Measurements from ENCODE around the gene GGT5.
"Not testable (repeated sequence)": the region's sequence is repeated elsewhere in the genome, so short reads cannot be mapped to it uniquely, and the experiment has no call there.

Gene GGT5

DNA sequence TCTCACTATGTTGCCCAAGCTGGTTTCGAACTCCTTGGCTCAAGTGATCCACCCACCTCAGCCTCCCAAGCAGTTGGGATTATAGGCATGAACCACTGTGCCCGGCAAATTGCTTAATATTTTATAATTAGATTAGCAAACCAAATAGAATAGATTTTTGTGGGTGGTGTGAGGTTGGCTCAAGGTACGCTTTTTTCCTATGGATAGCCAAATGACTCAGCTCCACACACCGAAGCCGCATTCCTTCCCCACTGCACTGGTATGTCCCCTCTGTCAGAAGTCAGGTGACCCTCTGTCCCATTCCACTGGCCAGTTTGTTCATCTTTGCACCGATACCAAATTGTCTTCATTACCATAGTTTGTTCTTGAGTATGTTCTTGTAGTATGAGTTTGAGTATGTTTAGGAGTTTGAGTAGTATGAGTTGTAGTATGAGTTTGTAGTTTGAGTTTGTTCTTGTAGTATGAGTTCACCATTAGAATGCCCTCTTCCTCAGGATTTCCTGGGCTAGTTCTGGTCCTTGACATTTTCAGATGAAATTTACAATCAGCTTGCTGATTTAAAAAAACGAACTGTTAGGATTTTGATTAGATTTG lies 44.2 kb downstream of the GGT5 start:
- no peak for DNase-seq

DNA sequence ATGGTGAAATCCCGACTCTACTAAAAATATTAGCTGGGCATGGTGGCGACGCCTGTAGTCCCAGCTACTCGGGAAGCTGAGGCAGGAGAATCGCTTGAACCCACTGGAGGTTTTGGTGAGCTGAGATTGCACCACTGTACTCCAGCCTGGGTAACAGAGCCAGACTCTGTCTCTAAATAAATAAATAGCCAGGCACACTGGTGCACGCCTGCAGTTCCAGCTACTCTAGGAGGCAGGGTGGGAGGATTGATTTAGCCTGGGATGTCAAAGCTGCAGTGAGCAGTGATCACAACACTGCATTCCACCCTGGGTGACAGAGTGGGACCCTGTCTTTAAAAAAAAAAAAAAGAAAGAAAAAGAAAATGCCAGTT lies 46.2 kb downstream of the GGT5 start:
- no peak for DNase-seq

DNA sequence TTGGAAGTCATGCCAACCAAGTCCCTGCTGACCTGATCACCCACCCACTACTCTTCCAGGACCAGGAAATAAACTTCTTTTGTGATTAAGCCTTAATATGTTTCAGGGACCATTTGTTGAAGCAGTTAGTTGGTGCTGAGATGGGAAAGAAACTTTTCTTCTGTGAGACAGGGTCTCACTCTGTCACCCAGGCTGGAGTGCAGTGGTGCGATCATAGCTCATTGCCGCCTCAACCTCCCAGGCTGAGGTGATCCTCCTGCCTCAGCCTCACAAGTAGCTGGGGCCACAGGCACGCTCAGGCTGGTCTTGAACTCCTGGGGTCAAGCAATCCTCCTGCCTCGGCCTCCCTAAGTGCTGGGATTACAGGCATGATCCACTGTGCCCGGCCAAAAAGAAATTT lies 53.0 kb downstream of the GGT5 start:
- no peak for DNase-seq

DNA sequence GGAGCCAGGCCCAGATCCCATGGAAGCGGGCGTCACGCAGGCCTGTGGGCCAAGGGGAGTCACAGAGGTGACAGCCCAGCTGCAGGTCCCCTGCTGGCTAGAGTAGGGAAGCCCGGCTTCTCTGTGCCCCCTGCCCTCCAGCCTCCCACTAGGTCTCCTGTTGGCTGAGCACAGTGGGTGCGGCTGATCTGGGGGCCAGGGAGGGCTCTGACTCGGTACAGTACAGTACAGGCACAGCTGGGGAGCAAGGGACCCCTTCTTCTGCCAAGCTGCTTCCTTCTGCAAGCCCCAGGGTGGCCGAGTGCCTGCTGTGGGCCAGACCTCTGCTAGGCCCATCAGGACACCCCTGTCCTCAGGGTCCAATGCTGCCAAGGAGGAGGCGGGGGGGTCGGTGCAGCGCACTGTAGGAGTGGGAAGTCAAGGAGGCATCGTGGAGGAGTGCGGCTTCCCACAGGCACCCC lies 53.5 kb downstream of the GGT5 start:
- no peak for DNase-seq

DNA sequence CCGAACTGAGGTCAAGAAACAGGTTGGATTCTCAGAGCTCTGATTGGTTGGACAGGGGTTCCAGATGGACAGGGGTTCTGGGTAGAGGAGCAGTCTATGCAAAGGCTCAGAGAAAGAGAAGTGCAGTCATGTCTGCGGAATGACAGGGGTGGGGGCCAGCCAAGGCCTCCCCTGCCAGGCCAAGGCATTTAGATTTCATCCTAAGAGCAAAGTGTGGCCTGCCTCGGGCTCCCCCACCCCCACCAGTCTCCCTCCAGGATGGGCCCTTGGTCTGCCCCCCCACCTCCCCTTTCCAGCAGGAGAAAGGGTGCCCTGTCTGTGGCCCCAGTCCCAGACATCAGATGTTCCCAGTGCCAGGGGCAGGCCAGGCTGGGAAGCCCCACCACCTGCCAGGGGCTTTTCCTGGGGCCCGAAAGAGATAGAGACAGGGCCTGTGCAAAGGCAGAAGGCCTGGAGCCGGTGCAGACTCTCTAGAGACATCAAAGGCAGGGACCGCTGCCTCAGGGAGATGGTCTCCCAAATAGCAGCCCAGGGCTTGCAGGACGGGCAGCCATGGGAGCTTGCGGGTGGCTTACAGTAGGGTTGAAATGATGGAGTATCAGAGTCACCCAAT lies 54.2 kb downstream of the GGT5 start:
- DNase-seq: no peak

DNA sequence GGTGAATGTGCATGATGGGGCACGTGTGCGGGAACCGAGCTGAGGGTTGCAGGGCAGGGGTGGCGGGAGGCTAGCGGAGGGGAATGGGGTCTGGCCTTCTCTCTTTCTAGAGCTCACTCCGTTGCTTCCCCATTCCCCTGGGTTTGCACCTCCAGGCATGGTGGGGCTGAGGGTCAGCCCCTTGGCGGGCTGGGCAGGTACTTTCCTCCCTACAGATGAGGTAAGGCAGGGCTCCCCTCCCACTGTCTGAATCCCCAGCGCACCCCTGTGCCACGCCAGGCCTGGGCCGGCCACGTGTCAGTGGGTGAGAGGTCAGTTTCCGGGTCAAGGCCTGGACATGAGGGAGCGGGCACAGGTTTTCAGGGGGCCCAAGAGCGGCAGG lies 54.7 kb downstream of the GGT5 start:
- no peak for DNase-seq

DNA sequence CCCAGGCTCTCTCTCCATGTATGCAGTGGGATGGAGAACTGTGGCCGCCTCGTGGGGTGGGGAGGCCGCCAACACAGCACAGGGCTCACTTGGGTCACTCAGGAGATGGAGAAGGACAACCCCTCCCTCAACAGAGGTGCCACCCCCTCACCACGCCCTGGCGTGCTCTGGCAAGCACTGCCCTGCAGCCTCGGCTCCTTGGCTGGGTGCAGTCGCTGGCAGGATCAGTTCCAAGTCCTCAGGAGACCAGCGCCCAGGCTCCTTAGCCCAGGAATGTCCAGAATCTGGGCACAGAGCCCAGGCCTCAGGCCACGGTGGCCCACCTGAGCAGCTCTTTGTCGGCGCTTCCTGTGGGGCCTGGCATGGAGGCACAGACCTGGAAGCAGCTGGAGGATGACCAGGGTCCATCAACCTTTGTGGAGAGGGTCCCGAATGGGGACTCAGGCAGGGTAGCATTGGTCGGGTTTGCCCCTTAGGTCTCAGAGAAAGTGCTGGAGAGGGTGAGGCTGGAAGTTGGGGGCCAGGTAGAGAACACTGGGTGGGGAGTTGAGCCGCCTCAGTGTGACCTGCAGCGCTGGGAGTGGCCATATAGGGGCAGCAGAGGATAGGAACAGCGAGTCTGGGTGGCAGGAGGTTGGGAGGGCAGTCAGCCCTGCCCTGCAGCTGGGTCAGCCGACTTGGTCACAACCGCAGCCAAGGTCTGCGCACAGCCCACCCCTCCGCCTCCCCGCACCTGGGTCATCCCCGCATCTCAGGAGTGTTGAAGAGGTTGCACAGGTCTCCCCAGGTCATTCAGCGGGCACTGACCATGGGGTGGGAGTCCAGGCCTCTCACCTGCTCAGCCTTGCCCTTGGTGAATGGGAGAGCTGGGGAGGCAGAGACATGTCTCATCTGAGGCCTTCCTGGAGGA lies 55.4 kb downstream of the GGT5 start:
- DNase-seq: no peak

DNA sequence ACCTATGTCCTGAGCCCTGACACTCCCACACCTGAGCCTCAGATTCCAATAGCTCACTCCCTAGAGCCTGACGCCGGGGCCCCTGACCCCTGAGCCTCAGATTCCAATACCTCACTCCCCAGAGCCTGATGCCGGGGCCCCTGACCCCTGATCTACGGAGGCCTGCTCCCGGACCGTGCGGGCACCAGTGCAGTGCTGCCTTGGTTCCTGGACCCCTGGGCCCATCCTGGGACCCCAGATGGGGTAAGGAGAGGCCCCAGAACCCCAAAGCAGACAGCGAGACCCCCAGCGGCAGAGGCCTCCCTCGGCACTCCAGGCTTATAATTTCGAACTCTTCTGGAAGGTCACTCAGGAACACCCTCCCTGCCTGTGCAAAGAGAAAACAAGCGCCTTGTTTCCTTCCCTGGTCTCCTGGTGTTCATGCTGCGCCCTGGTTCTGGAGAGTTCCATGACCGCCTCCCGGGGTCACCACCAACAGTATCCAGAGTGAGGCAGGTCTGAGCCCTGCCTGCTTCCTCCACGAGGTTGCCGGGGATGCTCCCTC lies 56.1 kb downstream of the GGT5 start:
- DNase-seq: no peak

DNA sequence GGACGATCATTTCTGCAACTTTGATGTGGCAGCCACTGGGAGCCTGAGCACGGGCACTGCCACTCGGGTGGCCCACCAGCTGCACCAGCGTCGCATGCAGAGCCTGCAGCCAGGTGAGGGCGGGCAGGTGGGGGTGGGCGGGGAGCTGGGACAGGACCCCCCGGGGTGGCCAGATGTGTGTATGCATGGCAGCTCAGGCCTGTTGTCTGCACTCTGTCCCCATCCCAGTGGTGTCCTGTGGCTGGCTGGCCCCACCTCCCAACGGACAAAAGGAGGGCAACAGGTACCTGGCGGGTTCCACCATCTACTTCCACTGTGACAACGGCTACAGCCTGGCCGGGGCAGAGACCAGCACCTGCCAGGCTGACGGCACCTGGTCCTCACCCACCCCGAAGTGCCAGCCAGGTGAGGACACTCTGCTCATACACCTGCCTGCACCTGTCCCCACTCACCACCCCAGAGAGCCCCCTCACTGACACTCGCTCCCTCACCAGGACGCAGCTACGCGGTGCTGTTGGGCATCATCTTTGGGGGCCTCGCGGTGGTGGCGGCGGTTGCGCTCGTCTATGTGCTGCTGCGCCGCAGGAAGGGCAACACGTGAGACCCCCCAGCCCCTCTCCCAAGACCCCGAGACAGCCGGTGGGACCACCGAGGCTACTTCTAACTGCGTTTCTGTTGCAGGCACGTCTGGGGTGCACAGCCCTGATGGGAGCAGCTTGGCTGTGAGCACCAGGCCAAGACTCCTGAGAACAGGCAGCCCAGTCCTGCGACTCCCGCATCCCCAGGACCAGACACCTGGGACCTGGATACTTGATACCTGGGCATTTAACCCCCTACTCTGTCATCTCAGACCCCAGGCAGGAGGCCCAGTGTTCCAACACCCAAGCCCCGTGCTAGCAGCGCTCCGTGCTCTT lies 56.9 kb downstream of the GGT5 start:
- DNase-seq: no peak

DNA sequence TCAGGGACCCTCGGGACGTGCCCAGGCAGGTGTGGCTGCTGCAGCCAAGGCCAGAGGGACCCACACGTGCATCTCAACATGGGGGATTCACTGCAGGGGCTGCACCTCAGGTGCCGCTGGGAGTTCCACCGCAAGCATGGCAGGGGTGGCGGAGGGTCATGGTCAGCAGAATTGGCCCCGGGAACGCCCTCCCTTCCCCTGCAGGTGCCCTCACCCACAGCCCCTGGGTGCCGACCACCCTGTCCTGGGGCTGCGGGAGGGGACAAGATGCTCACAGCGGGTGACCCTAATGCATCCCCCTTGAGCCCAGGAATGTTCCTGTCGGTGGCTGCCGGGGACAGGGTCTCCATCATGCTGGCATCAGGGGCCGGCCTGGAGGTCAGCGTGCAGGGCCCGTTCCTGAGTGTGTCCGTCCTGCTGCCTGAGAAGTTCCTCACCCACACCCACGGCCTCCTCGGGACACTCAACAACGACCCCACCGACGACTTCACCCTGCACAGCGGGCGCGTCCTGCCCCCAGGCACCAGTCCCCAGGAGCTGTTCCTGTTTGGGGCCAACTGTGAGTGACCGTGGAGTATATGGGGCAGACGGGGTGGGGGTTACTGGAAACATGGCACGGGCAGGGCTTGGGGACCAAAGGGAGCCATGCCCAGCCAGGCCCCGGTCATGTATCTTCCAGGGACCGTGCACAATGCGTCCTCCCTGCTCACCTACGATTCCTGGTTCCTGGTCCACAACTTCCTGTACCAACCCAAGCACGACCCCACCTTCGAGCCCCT lies 57.8 kb downstream of the GGT5 start:
- no peak for DNase-seq

DNA sequence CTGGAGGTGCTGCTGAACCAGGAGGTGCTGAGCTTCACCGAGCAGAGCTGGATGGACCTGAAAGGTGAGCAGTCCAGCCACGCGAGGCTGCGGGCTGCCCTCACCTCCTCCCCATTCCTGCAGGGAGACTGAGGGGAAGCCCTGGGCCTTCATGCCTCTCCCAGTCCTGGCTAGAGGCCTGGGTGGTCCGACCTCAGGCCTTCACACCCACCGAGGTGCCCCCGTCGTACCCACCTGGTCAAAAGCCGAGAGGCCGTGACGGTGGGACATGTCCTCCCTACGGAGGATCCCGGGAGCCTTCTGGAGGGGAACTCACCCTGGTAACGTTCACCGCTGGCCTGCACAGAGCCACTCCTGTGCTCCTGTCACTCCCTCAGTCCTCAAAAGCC lies 58.5 kb downstream of the GGT5 start:
- DNase-seq: no peak

DNA sequence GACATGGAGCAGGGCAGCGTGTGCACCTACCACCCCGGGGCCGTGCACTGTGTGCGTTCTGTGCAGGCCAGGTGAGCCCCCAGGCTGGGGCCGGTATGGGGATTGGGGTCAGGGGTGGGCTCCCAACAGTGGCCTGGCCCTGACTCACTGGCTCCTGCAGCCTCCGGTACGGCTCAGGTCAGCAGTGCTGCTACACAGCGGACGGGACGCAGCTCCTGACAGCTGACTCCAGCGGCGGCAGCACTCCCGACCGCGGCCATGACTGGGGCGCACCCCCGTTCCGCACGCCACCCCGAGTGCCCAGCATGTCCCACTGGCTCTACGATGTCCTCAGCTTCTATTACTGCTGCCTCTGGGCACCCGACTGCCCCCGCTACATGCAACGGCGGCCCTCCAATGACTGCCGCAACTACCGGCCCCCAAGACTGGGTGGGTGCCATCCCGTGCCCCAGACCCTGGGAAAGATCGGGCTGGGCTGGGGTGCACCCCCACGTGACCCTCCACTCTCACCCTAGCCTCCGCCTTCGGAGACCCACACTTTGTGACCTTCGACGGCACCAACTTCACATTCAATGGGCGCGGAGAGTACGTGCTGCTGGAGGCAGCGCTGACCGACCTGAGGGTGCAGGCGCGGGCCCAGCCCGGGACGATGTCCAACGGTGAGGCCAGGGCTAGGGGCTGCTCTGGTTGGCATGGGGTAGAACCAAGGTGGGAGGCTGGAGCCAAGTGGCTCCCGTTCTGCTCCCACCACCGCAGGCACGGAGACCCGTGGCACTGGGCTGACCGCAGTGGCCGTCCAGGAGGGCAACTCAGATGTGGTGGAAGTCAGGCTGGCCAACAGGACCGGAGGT lies 59.2 kb downstream of the GGT5 start:
- DNase-seq: no peak

DNA sequence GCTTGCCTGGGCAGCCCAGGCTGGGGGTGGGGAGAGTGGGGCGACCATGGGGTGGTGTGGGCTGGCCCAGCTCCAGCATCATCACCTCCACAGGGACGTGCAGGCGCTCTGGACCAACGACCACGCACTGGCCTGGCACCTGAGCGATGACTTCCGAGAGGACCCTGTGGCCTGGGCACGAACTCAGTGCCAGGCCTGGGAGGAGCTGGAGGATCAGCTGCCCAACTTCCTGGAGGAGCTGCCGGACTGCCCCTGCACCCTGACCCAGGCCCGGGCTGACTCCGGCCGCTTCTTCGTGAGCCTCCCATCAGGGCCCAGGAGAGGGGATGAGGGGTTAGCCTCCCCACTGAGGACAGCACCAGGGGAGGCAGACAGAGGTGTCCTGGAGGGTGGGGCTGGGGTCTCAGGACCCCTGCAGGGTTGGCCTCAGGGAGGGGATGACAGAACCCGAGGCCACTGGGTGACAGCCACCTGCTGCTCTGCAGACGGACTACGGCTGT lies 59.8 kb downstream of the GGT5 start:
- no peak for DNase-seq

DNA sequence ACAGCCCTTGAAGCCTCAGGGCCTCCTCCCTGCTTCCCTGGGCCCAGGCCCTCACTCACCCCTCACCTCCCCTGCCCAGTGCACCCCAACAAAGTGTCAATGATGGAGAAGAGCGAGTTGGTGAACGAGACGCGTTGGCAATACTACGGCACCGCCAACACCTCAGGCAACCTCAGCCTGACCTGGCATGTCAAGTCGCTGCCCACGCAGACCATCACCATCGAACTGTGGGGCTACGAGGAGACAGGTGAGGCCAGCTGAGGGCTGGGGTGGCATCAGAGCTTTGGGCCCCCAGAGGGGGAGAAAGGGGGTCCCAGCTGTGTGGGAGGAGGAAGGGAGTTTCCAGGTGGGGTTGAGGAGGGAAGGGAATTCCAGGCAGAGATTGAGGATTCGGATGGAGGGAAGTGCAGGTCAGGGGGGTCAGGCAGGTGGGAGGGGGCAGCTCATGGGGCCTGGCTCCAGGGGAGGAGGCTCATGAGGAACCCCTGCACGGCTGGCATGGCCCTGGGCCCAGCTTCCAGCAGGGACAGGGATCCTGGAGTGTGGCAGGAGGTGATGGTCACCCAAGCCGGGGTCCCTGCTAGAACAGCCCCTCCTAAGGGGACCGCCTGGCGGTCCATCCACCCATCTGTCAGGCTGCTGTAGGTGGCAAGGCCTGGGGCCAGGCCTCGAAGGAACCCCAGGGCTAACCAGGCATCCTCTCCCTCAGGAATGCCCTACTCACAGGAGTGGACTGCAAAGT lies 60.7 kb downstream of the GGT5 start:
- DNase-seq: no peak

DNA sequence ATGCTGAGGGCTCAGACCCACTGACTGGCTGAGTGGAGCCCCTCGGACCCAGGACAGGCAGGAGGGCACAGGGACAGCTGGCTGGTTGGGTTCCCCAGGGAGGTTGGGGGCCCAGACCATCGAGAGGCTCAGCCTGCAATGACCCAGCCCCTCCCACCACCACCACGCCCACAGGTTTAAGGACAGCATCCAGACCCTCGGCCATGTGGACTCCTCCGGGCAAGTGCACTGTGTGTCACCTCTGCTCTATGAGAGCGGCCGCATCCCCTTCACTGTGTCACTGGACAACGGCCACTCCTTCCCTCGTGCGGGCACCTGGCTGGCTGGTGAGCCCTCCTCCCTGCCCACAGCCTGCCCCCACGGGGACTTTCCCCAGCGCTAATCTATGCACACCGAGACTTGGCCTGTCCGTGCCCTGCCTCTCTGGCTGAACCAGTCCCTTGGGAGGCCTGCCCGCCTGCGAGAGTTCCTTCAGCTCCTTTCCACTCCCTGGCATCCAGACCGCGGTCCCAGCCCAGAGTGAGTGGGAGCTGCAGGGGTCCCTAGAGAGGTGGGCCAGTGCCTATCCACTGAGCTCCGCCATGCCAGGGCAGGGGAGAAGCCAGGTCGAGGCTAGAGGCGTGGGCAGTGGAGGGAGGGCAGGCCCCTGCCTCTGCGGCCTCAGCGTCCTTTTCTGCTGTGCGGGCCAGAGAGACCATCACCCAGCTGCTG lies 61.4 kb downstream of the GGT5 start:
- DNase-seq: no peak

DNA sequence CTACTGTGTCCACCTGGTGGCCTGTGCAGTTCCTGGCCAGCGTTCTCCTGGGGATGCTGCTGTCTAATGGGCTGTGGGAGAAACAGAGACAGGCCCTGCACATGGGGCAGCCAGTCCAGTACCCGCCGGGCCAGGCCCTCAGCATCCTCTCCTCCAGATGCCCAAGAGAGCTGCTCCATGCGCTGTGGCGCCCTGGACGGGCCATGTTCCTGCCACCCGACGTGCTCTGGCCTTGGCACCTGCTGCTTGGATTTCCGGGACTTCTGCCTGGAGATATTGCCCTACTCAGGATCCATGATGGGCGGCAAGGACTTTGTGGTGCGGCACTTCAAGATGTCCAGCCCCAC lies 62.0 kb downstream of the GGT5 start:
- not testable (repeated sequence) for DNase-seq

DNA sequence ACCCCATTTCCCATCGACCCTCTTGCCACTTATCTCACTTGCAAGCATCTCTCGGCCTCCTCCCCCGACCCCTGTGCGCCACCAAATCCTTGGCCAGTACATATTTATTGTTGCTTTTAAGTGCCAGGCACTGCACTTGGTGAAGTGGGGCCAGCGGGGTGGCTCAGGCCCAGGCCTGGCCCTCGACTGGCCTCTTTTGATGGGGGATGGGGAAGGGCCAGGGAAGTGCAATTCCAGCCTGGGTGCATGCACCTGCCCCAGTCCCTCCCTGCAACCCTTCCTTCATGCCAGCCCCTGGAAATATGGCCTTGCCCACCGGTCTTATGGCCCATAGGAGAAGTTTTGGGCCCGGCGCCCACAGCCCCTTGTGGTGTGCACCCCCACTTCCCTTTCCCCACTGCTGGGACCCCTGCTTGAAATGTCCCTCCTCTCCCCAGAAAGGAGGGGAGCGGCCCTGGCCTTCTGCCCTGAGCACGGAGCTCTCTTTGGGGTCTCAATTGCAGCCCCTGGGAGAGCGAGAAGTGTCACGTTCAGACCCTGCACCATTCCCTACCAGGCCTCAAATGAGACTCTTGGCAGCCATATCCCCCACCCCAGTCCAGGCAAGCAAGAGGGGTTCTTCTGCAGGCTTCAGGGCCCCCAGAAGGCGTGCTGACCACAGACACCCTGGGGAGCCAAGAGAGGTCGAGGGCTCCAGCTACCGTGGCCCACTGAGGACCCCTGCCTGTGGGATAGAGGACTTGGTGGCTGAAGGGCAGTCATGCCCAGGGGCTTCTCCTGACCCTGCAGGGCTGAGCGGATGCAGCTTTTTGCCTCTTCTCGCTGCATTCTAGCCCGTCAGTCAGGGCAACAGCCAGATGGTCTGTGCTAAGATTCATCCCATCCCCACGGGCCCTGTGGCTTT lies 62.6 kb downstream of the GGT5 start:
- DNase-seq: no peak

Measured in activated CD4-positive, alpha-beta T cell treated with anti-CD3 and anti-CD28 coated beads for 4 hours (primary cell).